Sigmoid colon (tissue), 7 donors: ENCODE data around the gene TMEM11. TPM values are rescaled to one million over a fixed set of nuclear protein-coding genes. Genes with fewer than 3 reads are reported as not detected.
"Not testable (repeated sequence)": the region's sequence is repeated elsewhere in the genome, so short reads cannot be mapped to it uniquely, and the experiment has no call there.

Experiments used
- DNase-seq: peaks from one replicate; pipeline ENCODE4 v3.0.0-alpha.2; 2019
- H3K27ac ChIP-seq, 4 donors: fragments of 200-600 bp; sonication (generic); one replicate each; pipeline ENCODE4 v1.5.1; 2016 to 2019; ENCODE audit warnings: mild to moderate bottlenecking in 1 of 4
- H3K27me3 ChIP-seq, 3 donors: fragments of 200-600 bp; sonication (generic); one replicate each; pipeline ENCODE4 v1.5.1; 2019; ENCODE audit warnings: mild to moderate bottlenecking in 1 of 3
- H3K36me3 ChIP-seq, 4 donors: fragments of 200-600 bp; sonication (generic); one replicate each; pipeline ENCODE4 v1.5.1; 2016 to 2019
- H3K4me1 ChIP-seq, 4 donors: fragments of 200-600 bp; sonication (generic); one replicate each; pipeline ENCODE4 v1.5.1; 2017 to 2019
- H3K4me3 ChIP-seq, 4 donors: fragments of 200-600 bp; sonication (generic); one replicate each; pipeline ENCODE4 v1.5.1; 2017 to 2019; ENCODE audit warnings: mild to moderate bottlenecking in 2 of 4, moderate library complexity in 1 of 4
- H3K9me3 ChIP-seq, 4 donors: fragments of 200-600 bp in 3 of 4; sonication (generic) in 3 of 4; one replicate each; pipeline versions ENCODE4 v1.5.1 to v1.6.1; 2013 to 2019
- CTCF ChIP-seq, 4 experiments: fragments of 450-650 bp in 3 of 4; fragments of 200-600 bp in 1 of 4; IDR thresholded peaks; one replicate each; pipeline ENCODE4 v1.5.1; 2016 to 2019; ENCODE audit warnings: antibody characterized with exemption in 4 of 4, mild to moderate bottlenecking in 3 of 4, moderate library complexity in 2 of 4
- EP300 ChIP-seq, 4 donors: sonication (generic); formaldehyde crosslinking; IDR thresholded peaks; one replicate each; pipeline ENCODE4 v1.6.1; 2017; ENCODE audit warnings: antibody characterized with exemption in 4 of 4
- POLR2A ChIP-seq, 2 donors: fragments of 450-650 bp; IDR thresholded peaks; one replicate each; pipeline ENCODE4 v1.6.1; 2016; ENCODE audit warnings: antibody characterized with exemption in 2 of 2, mild to moderate bottlenecking in 2 of 2, moderate library complexity in 2 of 2
- POLR2AphosphoS5 ChIP-seq, 4 donors: sonication (generic); formaldehyde crosslinking; IDR thresholded peaks; one replicate each; pipeline ENCODE4 v1.6.1; 2017; ENCODE audit warnings: antibody characterized with exemption in 4 of 4
- WGBS, 2 donors: extraction: QIAGEN DNeasy Blood & Tissue Kit; methylation state at CpG; one replicate each; pipeline ENCODE4 v1.1.7; 2013; 5-methylcytosine and 5-hydroxymethylcytosine counted together
- intact Hi-C: fragments of 100-400 bp; cut with DNase I; formaldehyde crosslinking; loops from one replicate; pipeline ENCODE4 v1.15.1; 2023
- polyA plus RNA-seq, 3 donors: library from polyadenylated mRNA; stranded (reverse); fragments of 200-250 nt; gene quantifications; one replicate each; pipeline ENCODE4 v1.2.3, GENCODE V29; 2013
- total RNA-seq, 4 donors: library from RNA; depleted of rRNA; stranded (reverse); fragments of >200 nt; gene quantifications; one replicate each; pipeline ENCODE4 v1.1.0, GENCODE V29; 2016
- donor health status: healthy with polysubstance abuse.
- donor health status: Bipolar disorder and iron deficiency.
- donor health status: healthy.

TMEM11 gene
- total and polyA plus RNA-seq, 7 donors, result 14.5 to 51.6 (median 27.8) TPM

- no peak for TF ChIP-seq POLR2A (IDR thresholded peaks at IDR 0.05)
- TF ChIP-seq EP300 (IDR thresholded peaks at IDR 0.05), result no peak
- TF ChIP-seq CTCF (IDR thresholded peaks at IDR 0.05), result no peak
- TF ChIP-seq POLR2AphosphoS5 (IDR thresholded peaks at IDR 0.05), result no peak
- no peak overlapping the region for H3K27ac ChIP-seq
- H3K27me3 ChIP-seq, result no peaks in the 10 kb centered on the region
- H3K4me3 ChIP-seq, result no peak overlapping the region
- 90 to 92% methylated on average over 4 of the region's 4 CpGs for WGBS, 2 donors
- peaks cover 0 to 3% (median 0%) of the 10 kb centered on the region in 4 donors for H3K9me3 ChIP-seq
- intact Hi-C loops, result no loop called here
- no peaks in the 10 kb centered on the region for H3K4me1 ChIP-seq
- H3K36me3 ChIP-seq, result no peaks in the 10 kb centered on the region
- DNase-seq, result no peak
Measured at GRCh38 chr17:21232033-21232749, 18.2 kb upstream of the TMEM11 start.

GRCh38 chr17:21231533-21231932, 17.6 kb upstream of the TMEM11 start:
- WGBS, 2 donors, result 68 to 82% methylated on average over 6 of the region's 6 CpGs
- no peak overlapping the region for H3K27ac ChIP-seq

GRCh38 chr17:21228845-21229244, 14.9 kb upstream of the TMEM11 start:
- H3K27me3 ChIP-seq, result no peaks in the 10 kb centered on the region
- peaks cover 0 to 3% (median 0%) of the 10 kb centered on the region in 4 donors for H3K9me3 ChIP-seq
- no peaks in the 10 kb centered on the region for H3K4me1 ChIP-seq
- DNase-seq, result no peak
- H3K27ac ChIP-seq, result no peak overlapping the region
- no peak for TF ChIP-seq CTCF (IDR thresholded peaks at IDR 0.05)
- TF ChIP-seq POLR2A (IDR thresholded peaks at IDR 0.05), result no peak
- TF ChIP-seq EP300 (IDR thresholded peaks at IDR 0.05), result no peak
- TF ChIP-seq POLR2AphosphoS5 (IDR thresholded peaks at IDR 0.05), result no peak
- intact Hi-C loops, result no loop called here
- WGBS, 2 donors, result 87 to 93% methylated on average over 2 of the region's 2 CpGs
- H3K36me3 ChIP-seq, result no peaks in the 10 kb centered on the region
- no peak overlapping the region for H3K4me3 ChIP-seq

More at GRCh38 chr17:21231533-21231932, 17.6 kb upstream of the TMEM11 start:
- intact Hi-C loops, result no loop called here
- H3K9me3 ChIP-seq, result peaks cover 0 to 3% (median 0%) of the 10 kb centered on the region in 4 donors
- no peak overlapping the region for H3K4me3 ChIP-seq
- DNase-seq, result no peak
- no peak for TF ChIP-seq POLR2A (IDR thresholded peaks at IDR 0.05)
- TF ChIP-seq CTCF (IDR thresholded peaks at IDR 0.05), result no peak
- no peak for TF ChIP-seq EP300 (IDR thresholded peaks at IDR 0.05)
- TF ChIP-seq POLR2AphosphoS5 (IDR thresholded peaks at IDR 0.05), result no peak
- no peaks in the 10 kb centered on the region for H3K27me3 ChIP-seq
- no peaks in the 10 kb centered on the region for H3K4me1 ChIP-seq
- H3K36me3 ChIP-seq, result no peaks in the 10 kb centered on the region

- no peaks in the 10 kb centered on the region for H3K27me3 ChIP-seq
- no peaks in the 10 kb centered on the region for H3K4me1 ChIP-seq
- peaks cover 0 to 3% (median 0%) of the 10 kb centered on the region in 4 donors for H3K9me3 ChIP-seq
- no peak for DNase-seq
- TF ChIP-seq CTCF (IDR thresholded peaks at IDR 0.05) (no peak), EP300 (IDR thresholded peaks at IDR 0.05) (no peak), POLR2AphosphoS5 (IDR thresholded peaks at IDR 0.05) (no peak), POLR2A (IDR thresholded peaks at IDR 0.05) (no peak)
- intact Hi-C loops, result no loop called here
- H3K27ac ChIP-seq, result no peak overlapping the region
- WGBS, 2 donors, result 78 to 80% methylated on average over 4 of the region's 4 CpGs
- no peaks in the 10 kb centered on the region for H3K36me3 ChIP-seq
- no peak overlapping the region for H3K4me3 ChIP-seq
Measured at GRCh38 chr17:21228111-21228510, 14.2 kb upstream of the TMEM11 start.

- WGBS, 2 donors, result 86 to 92% methylated on average over 11 of the region's 11 CpGs
- DNase-seq, H3K9me3 ChIP-seq, H3K27me3 ChIP-seq, H3K36me3 ChIP-seq, intact Hi-C loops, H3K4me1 ChIP-seq, H3K4me3 ChIP-seq, H3K27ac ChIP-seq: not testable (repeated sequence)
Measured at GRCh38 chr17:21227277-21227676, 13.3 kb upstream of the TMEM11 start.
